GM23248 (cell line): Measurements from ENCODE around the gene GABBR2. TPM values are rescaled to one million over a fixed set of nuclear protein-coding genes. Genes with fewer than 3 reads are reported as not detected.

Experiments
- DNase-seq: peaks from one replicate; pipeline ENCODE4 v3.0.0-alpha.2; 2015
- H2AFZ ChIP-seq: fragments of 200-600 bp; sonication (generic); 2 replicates; pipeline ENCODE4 v1.6.1; 2016; ENCODE audit warnings: antibody characterized with exemption
- H3F3A ChIP-seq: fragments of 200-600 bp; sonication (generic); 2 replicates; pipeline ENCODE4 v1.6.1; 2016; ENCODE audit warnings: mild to moderate bottlenecking, antibody characterized with exemption, mixed run types; ENCODE audit not compliant: insufficient read depth
- H3K27ac ChIP-seq: fragments of 200-600 bp; sonication (generic); 2 replicates; pipeline ENCODE4 v1.5.1; 2016; ENCODE audit warnings: mild to moderate bottlenecking
- H3K27me3 ChIP-seq: fragments of 200-600 bp; sonication (generic); replicated peaks from 2 replicates; pipeline ENCODE4 v1.6.1; 2016; ENCODE audit warnings: mild to moderate bottlenecking; ENCODE audit not compliant: insufficient read depth
- H3K36me3 ChIP-seq: fragments of 200-600 bp; sonication (generic); 2 replicates; pipeline ENCODE4 v1.6.1; 2016; ENCODE audit warnings: low read depth, mild to moderate bottlenecking
- H3K4me1 ChIP-seq: fragments of 200-600 bp; sonication (generic); 2 replicates; pipeline ENCODE4 v1.6.1; 2016; ENCODE audit warnings: mild to moderate bottlenecking; ENCODE audit not compliant: insufficient read depth
- H3K4me2 ChIP-seq: fragments of 200-600 bp; sonication (generic); one replicate; pipeline ENCODE4 v1.6.1; 2016; ENCODE audit warnings: mild to moderate bottlenecking; ENCODE audit not compliant: unreplicated experiment
- H3K4me3 ChIP-seq: fragments of 200-600 bp; sonication (generic); 2 replicates; pipeline ENCODE4 v1.5.1; 2016; ENCODE audit warnings: mild to moderate bottlenecking
- H3K79me2 ChIP-seq: fragments of 200-600 bp; sonication (generic); 2 replicates; pipeline ENCODE4 v1.6.1; 2016; ENCODE audit warnings: mild to moderate bottlenecking; ENCODE audit not compliant: insufficient read depth
- H3K9ac ChIP-seq: fragments of 200-600 bp; sonication (generic); 2 replicates; pipeline ENCODE4 v1.6.1; 2016; ENCODE audit warnings: mild to moderate bottlenecking
- H3K9me2 ChIP-seq: fragments of 200-600 bp; sonication (generic); 2 replicates; pipeline ENCODE4 v1.6.1; 2016; ENCODE audit warnings: mixed run types, mild to moderate bottlenecking, moderate library complexity; ENCODE audit not compliant: insufficient read depth
- H3K9me3 ChIP-seq: fragments of 200-600 bp; sonication (generic); one replicate; pipeline ENCODE4 v1.6.1; 2017; ENCODE audit warnings: low read depth
- H4K20me1 ChIP-seq: fragments of 200-600 bp; sonication (generic); 2 replicates; pipeline ENCODE4 v1.6.0; 2016; ENCODE audit not compliant: insufficient read depth
- EZH2 ChIP-seq: fragments of 200-600 bp; sonication (generic); IDR thresholded peaks from 2 replicates; pipeline ENCODE4 v1.6.1; 2018; ENCODE audit warnings: antibody characterized with exemption, mild to moderate bottlenecking; ENCODE audit not compliant: insufficient read depth, poor library complexity, severe bottlenecking
- EZH2phosphoT487 ChIP-seq: fragments of 200-600 bp; sonication (generic); IDR thresholded peaks from 2 replicates; pipeline ENCODE4 v1.6.1; 2018; ENCODE audit warnings: antibody characterized with exemption, moderate library complexity, mild to moderate bottlenecking, low read depth; ENCODE audit not compliant: insufficient read depth
- WGBS, 2 experiments: methylation state at CpG; one replicate each; pipeline ENCODE4 v1.1.6; 2015 to 2017; ENCODE audit warnings: low lambda C conversion rate in 2 of 2, low coverage in 1 of 2; ENCODE audit errors: missing lambda C conversion rate in 2 of 2; 5-methylcytosine and 5-hydroxymethylcytosine counted together
- in situ Hi-C: fragments of 300-500 bp; cut with MboI; formaldehyde crosslinking; loops from 2 replicates; pipeline ENCODE4 v1.15.0; 2020
- polyA plus RNA-seq: library from polyadenylated mRNA; unstranded; fragments of >200 nt; fragmentation: Nextera tagmentation; extraction: Ambion mirVana; gene quantifications from 2 replicates; pipeline ENCODE4 v1.2.1, GENCODE V29; 2016
- total RNA-seq: library from RNA; depleted of rRNA; stranded (reverse); fragments of >200 nt; shearing (Covaris generic); gene quantifications from 2 replicates; pipeline ENCODE4 v1.2.3, GENCODE V29; 2014

Gene GABBR2
- total and polyA plus RNA-seq, 2 experiments from 2014 or later = 7.5 to 13.4 TPM

GRCh38 chr9:98644011-98644410, 64.7 kb downstream of the GABBR2 start:
- in situ Hi-C loops = no loop called here
- no peaks in the 10 kb centered on the region for H3K9me3 ChIP-seq
- H2AFZ ChIP-seq = no peak overlapping the region
- H3K79me2 ChIP-seq = peaks cover 5% of the 10 kb centered on the region; the same call in 1 of the 2 replicates
- no peaks in the 10 kb centered on the region for H3K9me2 ChIP-seq
- H3K36me3 ChIP-seq = no peaks in the 10 kb centered on the region
- no peaks in the 10 kb centered on the region for H3F3A ChIP-seq
- TF ChIP-seq EZH2 (no peak), EZH2phosphoT487 (no peak)
- no peak overlapping the region for H3K4me3 ChIP-seq
- no peaks in the 10 kb centered on the region for H4K20me1 ChIP-seq
- no peaks in the 10 kb centered on the region for H3K4me1 ChIP-seq
- no peaks in the 10 kb centered on the region for H3K27me3 ChIP-seq
- no peak overlapping the region for H3K4me2 ChIP-seq
- H3K9ac ChIP-seq = no peak overlapping the region
- no peak overlapping the region for H3K27ac ChIP-seq
- WGBS, 2 experiments = 71 to 77% methylated on average over 4 of the region's 4 CpGs
- DNase-seq = peak; percentile 35

- Histone ChIP-seq H3K9ac (no peak overlapping the region), H3K4me1 (no peaks in the 10 kb centered on the region), H3K9me2 (no peaks in the 10 kb centered on the region), H3K27me3 (no peaks in the 10 kb centered on the region), H3K9me3 (no peaks in the 10 kb centered on the region), H3K27ac (no peak overlapping the region), H3K4me2 (no peak overlapping the region), H2AFZ (no peak overlapping the region), H3K79me2 (0 out of 2 replicates have a peak, but pooled peaks cover 5% of the 10 kb centered on the region), H3K4me3 (no peak overlapping the region), H3F3A (no peaks in the 10 kb centered on the region), H3K36me3 (no peaks in the 10 kb centered on the region), H4K20me1 (no peaks in the 10 kb centered on the region)
- WGBS, 2 experiments = 68 to 71% methylated on average over 10 of the region's 10 CpGs
- DNase-seq = no peak
- TF ChIP-seq EZH2phosphoT487 (no peak), EZH2 (no peak)
- in situ Hi-C loops = no loop called here
Measured at GRCh38 chr9:98642661-98643312, 65.9 kb downstream of the GABBR2 start.

GRCh38 chr9:98641695-98642094, 67.0 kb downstream of the GABBR2 start:
- WGBS, 2 experiments = 64 to 65% methylated on average over 10 of the region's 10 CpGs
- H3K27me3 ChIP-seq = no peaks in the 10 kb centered on the region
- no peaks in the 10 kb centered on the region for H3K9me3 ChIP-seq
- H3K27ac ChIP-seq = no peak overlapping the region
- no peaks in the 10 kb centered on the region for H4K20me1 ChIP-seq
- no peaks in the 10 kb centered on the region for H3F3A ChIP-seq
- H3K36me3 ChIP-seq = no peaks in the 10 kb centered on the region
- H3K9me2 ChIP-seq = no peaks in the 10 kb centered on the region
- TF ChIP-seq EZH2 = no peak
- TF ChIP-seq EZH2phosphoT487 = no peak
- H3K4me3 ChIP-seq = no peak overlapping the region
- H3K79me2 ChIP-seq = 0 out of 2 replicates have a peak, but pooled peaks cover 5% of the 10 kb centered on the region
- H3K4me2 ChIP-seq = no peak overlapping the region
- H3K4me1 ChIP-seq = no peaks in the 10 kb centered on the region
- H3K9ac ChIP-seq = no peak overlapping the region
- no peak overlapping the region for H2AFZ ChIP-seq
- in situ Hi-C loops = no loop called here
- no peak for DNase-seq

GRCh38 chr9:98640394-98640793, 68.3 kb downstream of the GABBR2 start:
- Histone ChIP-seq H3K9me3 (no peaks in the 10 kb centered on the region), H2AFZ (no peak overlapping the region), H3K4me2 (no peak overlapping the region), H4K20me1 (no peaks in the 10 kb centered on the region), H3K27ac (no peak overlapping the region), H3K36me3 (no peaks in the 10 kb centered on the region), H3K9me2 (no peaks in the 10 kb centered on the region), H3K27me3 (no peaks in the 10 kb centered on the region), H3F3A (no peaks in the 10 kb centered on the region), H3K4me3 (no peak overlapping the region), H3K4me1 (0 out of 2 replicates have a peak, but pooled peaks cover under 1% of the 10 kb centered on the region), H3K79me2 (0 out of 2 replicates have a peak, but pooled peaks cover 5% of the 10 kb centered on the region), H3K9ac (no peak overlapping the region)
- TF ChIP-seq EZH2 = no peak
- TF ChIP-seq EZH2phosphoT487 = no peak
- DNase-seq = no peak
- in situ Hi-C loops = no loop called here
- WGBS, 2 experiments = 62 to 67% methylated on average over 3 of the region's 3 CpGs
